ENCODE measurements around the gene SALL2.

SALL2 gene

DNA sequence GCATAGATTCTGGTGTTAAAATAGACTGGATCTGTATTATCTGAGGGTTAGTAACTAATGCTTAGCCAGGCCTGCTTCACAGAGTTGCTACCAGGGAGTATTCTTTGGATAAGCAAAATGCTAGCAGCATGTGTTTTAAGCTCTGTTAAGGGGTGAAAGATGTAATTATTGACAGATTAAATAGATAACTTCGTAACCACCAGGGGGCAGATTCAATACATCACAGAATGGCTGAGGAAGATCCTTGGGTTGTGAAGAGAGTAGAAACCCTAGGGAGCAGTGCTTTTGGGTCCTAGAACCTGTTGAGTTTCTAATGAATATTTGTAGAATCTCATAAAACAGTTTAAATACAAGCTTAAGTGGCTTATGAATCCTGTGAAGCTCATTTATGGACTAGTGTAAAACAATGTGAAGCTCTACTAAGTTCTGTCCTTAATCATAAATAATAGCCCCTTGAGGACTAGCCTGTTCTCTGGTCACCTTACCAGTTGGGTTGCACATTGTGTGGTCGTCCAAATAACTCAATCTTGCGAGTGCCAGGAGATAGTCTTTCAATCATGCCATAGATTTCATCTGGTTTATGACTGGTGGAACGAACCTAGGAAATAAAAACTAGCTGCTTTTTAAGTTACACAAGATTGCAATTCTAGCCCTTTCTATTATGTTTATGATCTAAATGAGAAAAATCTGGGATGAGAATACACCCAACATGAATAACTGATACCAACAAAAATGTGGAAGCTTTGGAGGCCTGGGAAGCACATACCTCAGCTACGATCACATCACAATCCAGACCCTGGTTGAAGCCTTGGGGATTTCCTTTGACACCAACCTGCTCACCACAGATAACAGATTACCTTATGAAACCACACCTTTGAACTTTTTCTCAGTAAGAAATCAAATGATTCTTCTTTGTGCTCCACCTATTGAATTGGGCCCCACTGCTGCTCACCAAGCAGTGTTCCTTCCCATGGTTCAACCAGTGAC is 27.3 kb downstream of the SALL2 start:
- TF ChIP-seq RAD21 (IDR thresholded peaks at IDR 0.05; ENCODE audit: low read depth) = peak; percentile 47
- TF ChIP-seq, protein P1, sequence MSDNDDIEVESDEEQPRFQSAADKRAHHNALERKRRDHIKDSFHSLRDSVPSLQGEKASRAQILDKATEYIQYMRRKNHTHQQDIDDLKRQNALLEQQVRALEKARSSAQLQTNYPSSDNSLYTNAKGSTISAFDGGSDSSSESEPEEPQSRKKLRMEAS (IDR thresholded peaks at IDR 0.05) = no peak

DNA sequence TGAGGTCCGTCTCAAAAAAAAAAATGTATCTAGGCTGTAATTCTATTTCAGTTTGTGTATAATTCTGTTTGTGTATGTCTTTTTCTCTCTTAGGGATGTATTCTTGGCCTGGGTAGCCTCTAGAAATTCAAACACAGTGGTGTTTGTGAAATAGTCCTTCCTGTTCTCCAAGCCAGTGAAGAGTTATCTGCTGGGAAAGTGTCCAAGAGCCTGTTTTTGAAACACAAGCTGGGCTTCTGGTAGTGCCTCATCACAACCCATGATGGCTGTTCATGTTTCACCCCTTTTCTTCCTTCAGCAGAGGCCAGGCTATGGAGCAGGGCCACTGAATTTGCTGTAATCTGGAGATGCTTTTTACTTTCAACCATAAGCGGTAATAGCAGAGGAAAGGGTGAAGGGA is 29.7 kb downstream of the SALL2 start:
- no peak for TF ChIP-seq RAD21 (IDR thresholded peaks at IDR 0.05; ENCODE audit: low read depth)
- no peak for TF ChIP-seq TEAD4 (IDR thresholded peaks at IDR 0.05)
- no peak for TF ChIP-seq TAF1 (IDR thresholded peaks at IDR 0.05; ENCODE audit: low read depth)
- no peak for TF ChIP-seq CEBPB (IDR thresholded peaks at IDR 0.05)
- no peak for TF ChIP-seq YY1 (IDR thresholded peaks at IDR 0.05; ENCODE audit: low read depth)
- TF ChIP-seq, protein P2, sequence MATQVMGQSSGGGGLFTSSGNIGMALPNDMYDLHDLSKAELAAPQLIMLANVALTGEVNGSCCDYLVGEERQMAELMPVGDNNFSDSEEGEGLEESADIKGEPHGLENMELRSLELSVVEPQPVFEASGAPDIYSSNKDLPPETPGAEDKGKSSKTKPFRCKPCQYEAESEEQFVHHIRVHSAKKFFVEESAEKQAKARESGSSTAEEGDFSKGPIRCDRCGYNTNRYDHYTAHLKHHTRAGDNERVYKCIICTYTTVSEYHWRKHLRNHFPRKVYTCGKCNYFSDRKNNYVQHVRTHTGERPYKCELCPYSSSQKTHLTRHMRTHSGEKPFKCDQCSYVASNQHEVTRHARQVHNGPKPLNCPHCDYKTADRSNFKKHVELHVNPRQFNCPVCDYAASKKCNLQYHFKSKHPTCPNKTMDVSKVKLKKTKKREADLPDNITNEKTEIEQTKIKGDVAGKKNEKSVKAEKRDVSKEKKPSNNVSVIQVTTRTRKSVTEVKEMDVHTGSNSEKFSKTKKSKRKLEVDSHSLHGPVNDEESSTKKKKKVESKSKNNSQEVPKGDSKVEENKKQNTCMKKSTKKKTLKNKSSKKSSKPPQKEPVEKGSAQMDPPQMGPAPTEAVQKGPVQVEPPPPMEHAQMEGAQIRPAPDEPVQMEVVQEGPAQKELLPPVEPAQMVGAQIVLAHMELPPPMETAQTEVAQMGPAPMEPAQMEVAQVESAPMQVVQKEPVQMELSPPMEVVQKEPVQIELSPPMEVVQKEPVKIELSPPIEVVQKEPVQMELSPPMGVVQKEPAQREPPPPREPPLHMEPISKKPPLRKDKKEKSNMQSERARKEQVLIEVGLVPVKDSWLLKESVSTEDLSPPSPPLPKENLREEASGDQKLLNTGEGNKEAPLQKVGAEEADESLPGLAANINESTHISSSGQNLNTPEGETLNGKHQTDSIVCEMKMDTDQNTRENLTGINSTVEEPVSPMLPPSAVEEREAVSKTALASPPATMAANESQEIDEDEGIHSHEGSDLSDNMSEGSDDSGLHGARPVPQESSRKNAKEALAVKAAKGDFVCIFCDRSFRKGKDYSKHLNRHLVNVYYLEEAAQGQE (IDR thresholded peaks at IDR 0.05; ENCODE audit: low read depth) = no peak
- TF ChIP-seq, protein P1 (IDR thresholded peaks at IDR 0.05) = no peak
- TF ChIP-seq CREB1 (IDR thresholded peaks at IDR 0.05; ENCODE audit: low read depth) = no peak
- no peak for TF ChIP-seq ZBTB7A (IDR thresholded peaks at IDR 0.05; ENCODE audit: low read depth)
- no peak for TF ChIP-seq TCF12 (IDR thresholded peaks at IDR 0.05; ENCODE audit: low read depth)
- no peak for TF ChIP-seq EP300 (IDR thresholded peaks at IDR 0.05; ENCODE audit: borderline replicate concordance)
- no peak for TF ChIP-seq NFIC (IDR thresholded peaks at IDR 0.05)
- no peak for TF ChIP-seq EGR1 (IDR thresholded peaks at IDR 0.05)
- TF ChIP-seq, protein P3, sequence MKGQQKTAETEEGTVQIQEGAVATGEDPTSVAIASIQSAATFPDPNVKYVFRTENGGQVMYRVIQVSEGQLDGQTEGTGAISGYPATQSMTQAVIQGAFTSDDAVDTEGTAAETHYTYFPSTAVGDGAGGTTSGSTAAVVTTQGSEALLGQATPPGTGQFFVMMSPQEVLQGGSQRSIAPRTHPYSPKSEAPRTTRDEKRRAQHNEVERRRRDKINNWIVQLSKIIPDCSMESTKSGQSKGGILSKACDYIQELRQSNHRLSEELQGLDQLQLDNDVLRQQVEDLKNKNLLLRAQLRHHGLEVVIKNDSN (IDR thresholded peaks at IDR 0.05) = no peak
- no peak for TF ChIP-seq FOXM1 (IDR thresholded peaks at IDR 0.05; ENCODE audit: borderline replicate concordance, low read depth)

DNA sequence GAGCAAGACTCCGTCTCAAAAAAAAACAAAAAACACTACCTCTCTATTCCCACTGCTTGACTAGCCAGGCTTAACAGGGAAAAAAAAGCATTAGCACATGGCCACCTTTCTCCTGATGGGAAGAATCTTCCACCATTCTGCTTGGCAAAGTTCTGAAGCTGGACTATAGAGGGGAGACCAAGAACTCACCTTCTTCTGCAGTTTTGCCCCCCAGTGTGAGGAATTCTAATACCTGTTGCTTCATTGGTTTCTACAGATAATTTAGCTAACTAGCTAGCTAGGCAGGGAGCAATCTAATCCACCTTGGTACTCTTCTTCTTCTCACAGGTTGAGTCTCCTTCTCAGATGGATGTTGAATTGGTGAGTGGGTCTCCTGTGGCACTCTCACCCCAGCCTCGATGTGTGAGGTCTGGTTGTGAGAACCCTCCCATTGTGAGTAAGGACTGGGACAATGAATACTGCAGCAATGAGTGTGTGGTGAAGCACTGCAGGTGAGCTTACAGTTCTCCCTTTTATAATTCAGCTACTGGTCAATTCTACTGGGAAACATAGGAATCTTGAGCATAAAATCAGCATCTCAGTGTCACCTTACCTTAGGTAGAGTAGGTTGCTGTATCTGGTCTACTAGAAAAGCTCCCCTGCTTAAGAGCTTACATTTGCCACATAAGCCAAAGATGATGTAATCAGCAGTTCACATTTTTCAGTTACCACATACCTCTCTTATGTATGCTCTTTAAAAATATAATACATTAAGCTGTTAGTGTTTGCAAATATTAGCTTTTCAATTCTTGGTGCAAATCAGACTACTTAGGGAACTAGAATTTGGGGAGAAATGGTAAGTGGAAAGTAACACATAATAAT is 31.0 kb downstream of the SALL2 start:
- TF ChIP-seq EGR1 (IDR thresholded peaks at IDR 0.05) (no peak), EP300 (IDR thresholded peaks at IDR 0.05; ENCODE audit: borderline replicate concordance) (no peak)
- TF ChIP-seq, protein P2 (IDR thresholded peaks at IDR 0.05; ENCODE audit: low read depth) = no peak

DNA sequence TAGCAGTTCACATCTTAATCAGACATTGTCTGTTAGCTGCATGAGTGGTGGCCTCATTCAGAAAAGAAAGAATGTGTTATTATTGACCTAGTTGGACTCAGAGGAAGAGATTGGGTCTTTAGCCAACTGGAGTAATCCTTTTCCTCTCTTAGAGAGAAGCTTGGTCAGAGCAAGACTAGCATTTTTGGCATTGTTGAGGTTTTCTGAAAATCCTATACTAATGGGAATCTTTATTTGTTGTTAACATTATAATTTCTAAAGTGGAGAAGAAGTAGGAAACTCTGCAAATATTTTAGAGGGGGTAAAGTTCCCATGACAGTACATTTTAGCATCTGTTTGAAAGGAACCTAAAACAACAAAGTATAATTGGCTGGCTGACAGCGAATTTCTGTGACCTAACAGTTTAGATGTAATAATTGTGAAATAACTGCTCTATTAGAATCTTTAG is 39.5 kb downstream of the SALL2 start:
- TF ChIP-seq, protein P3 (IDR thresholded peaks at IDR 0.05) = no peak
- TF ChIP-seq RAD21 (IDR thresholded peaks at IDR 0.05; ENCODE audit: low read depth) (no peak), EGR1 (IDR thresholded peaks at IDR 0.05) (no peak), TEAD4 (IDR thresholded peaks at IDR 0.05) (no peak), CEBPB (IDR thresholded peaks at IDR 0.05) (no peak), NFIC (IDR thresholded peaks at IDR 0.05) (no peak), TAF1 (IDR thresholded peaks at IDR 0.05; ENCODE audit: low read depth) (no peak), TCF12 (IDR thresholded peaks at IDR 0.05; ENCODE audit: low read depth) (no peak), YY1 (IDR thresholded peaks at IDR 0.05; ENCODE audit: low read depth) (no peak), CREB1 (IDR thresholded peaks at IDR 0.05; ENCODE audit: low read depth) (no peak), EP300 (IDR thresholded peaks at IDR 0.05; ENCODE audit: borderline replicate concordance) (no peak)
- TF ChIP-seq, protein P1 (IDR thresholded peaks at IDR 0.05) = no peak
- TF ChIP-seq, protein P2 (IDR thresholded peaks at IDR 0.05; ENCODE audit: low read depth) = no peak

All from Ishikawa (cell line).